HepG2 (cell line): Measurements from ENCODE around the gene TUT1. TPM values are rescaled to one million over a fixed set of nuclear protein-coding genes. Genes with fewer than 3 reads are reported as not detected.

ENCODE experiments used
- DMAP1 ChIP-seq: IDR thresholded peaks from 2 replicates; pipeline ENCODE4 v1.6.1; 2016
- MXD4 ChIP-seq: IDR thresholded peaks from 2 replicates; pipeline ENCODE4 v1.6.1; 2016; ENCODE audit warnings: mild to moderate bottlenecking, missing biosample characterization, missing genetic modification reagents
- RFXANK ChIP-seq: IDR thresholded peaks from 2 replicates; pipeline ENCODE4 v1.6.1; 2016
- SRY ChIP-seq: sonication (generic); formaldehyde crosslinking; IDR thresholded peaks from 2 replicates; pipeline ENCODE4 v1.8.0; 2022; ENCODE audit warnings: mild to moderate bottlenecking, missing genetic modification reagents
- TCF12 ChIP-seq, 2 experiments: fragments of 450-650 bp in 1 of 2; sonication (generic) in 1 of 2; formaldehyde crosslinking in 1 of 2; IDR thresholded peaks; 2 replicates each; pipeline versions ENCODE4 v1.6.1 to v1.8.0; 2017 to 2022; ENCODE audit warnings: antibody characterized with exemption in 1 of 2, mild to moderate bottlenecking in 1 of 2, missing genetic modification reagents in 1 of 2, moderate library complexity in 1 of 2
- XRCC5 ChIP-seq: fragments of 200-400 bp; formaldehyde crosslinking; optimal IDR thresholded peaks from 2 replicates; pipeline ENCODE3; 2017; ENCODE audit warnings: mild to moderate bottlenecking, low read length
- ZBTB38 ChIP-seq: sonication (generic); formaldehyde crosslinking; IDR thresholded peaks from 2 replicates; pipeline ENCODE4 v1.5.1; 2020; ENCODE audit warnings: mild to moderate bottlenecking, missing genetic modification reagents
- ZBTB8A ChIP-seq: sonication (generic); formaldehyde crosslinking; IDR thresholded peaks from 2 replicates; pipeline ENCODE4 v1.4.0; 2020; ENCODE audit warnings: mild to moderate bottlenecking, low read depth, missing genetic modification reagents, borderline replicate concordance
- ZIK1 ChIP-seq: sonication (generic); formaldehyde crosslinking; IDR thresholded peaks from 2 replicates; pipeline ENCODE4 v1.5.0; 2020; ENCODE audit warnings: mild to moderate bottlenecking, low read depth, missing genetic modification reagents, borderline replicate concordance
- ZMYM4 ChIP-seq: sonication (generic); formaldehyde crosslinking; IDR thresholded peaks from 2 replicates; pipeline ENCODE4 v1.8.1; 2023; ENCODE audit warnings: mild to moderate bottlenecking, missing genetic modification reagents
- ZNF225 ChIP-seq: sonication (generic); formaldehyde crosslinking; IDR thresholded peaks from 2 replicates; pipeline ENCODE4 v1.4.0; 2020; ENCODE audit warnings: mild to moderate bottlenecking, missing genetic modification reagents
- ZNF496 ChIP-seq: sonication (generic); formaldehyde crosslinking; IDR thresholded peaks from 2 replicates; pipeline ENCODE4 v1.8.1; 2023; ENCODE audit warnings: mild to moderate bottlenecking, moderate library complexity, missing genetic modification reagents; ENCODE audit not compliant: insufficient replicate concordance
- ZNF724P ChIP-seq: sonication (generic); formaldehyde crosslinking; IDR thresholded peaks from 2 replicates; pipeline ENCODE4 v1.8.0; 2022; ENCODE audit warnings: missing genetic modification reagents, borderline replicate concordance
- ZNF768 ChIP-seq: sonication (generic); formaldehyde crosslinking; IDR thresholded peaks from 2 replicates; pipeline ENCODE4 v1.4.0; 2020; ENCODE audit warnings: missing genetic modification reagents
- polyA plus RNA-seq, 8 experiments: library from polyadenylated mRNA; depleted of rRNA in 3 of 8; stranded (reverse) in 7 of 8; unstranded in 1 of 8; fragments of >200 nt; fragmentation: Illumina TruSeq in 4 of 8; extraction: Trizol in 4 of 8; gene quantifications; 2 replicates each; pipeline versions ENCODE4 v1.2.1 to v1.2.3, GENCODE V29; 2011 to 2016; ENCODE audit warnings: low read depth in 4 of 8, missing spikeins in 1 of 8, mixed read lengths in 1 of 8; ENCODE audit not compliant: insufficient read depth in 1 of 8
- total RNA-seq, 5 experiments: library from RNA; depleted of rRNA; stranded (reverse); fragments of >200 nt; fragmentation: Illumina TruSeq; extraction: Trizol; gene quantifications; 2 replicates each; pipeline ENCODE4 v1.2.3, GENCODE V29; 2016; ENCODE audit warnings: low read depth in 1 of 5
- TF ChIP-seq, protein P1 (sequence below), 2 experiments: sonication (generic) in 1 of 2; formaldehyde crosslinking in 1 of 2; IDR thresholded peaks; 2 replicates each; pipeline versions ENCODE4 v1.6.1 to v1.9.0; 2014 to 2022; ENCODE audit warnings: antibody characterized with exemption in 1 of 2, borderline replicate concordance in 1 of 2, inconsistent platforms in 1 of 2, low read depth in 1 of 2, missing genetic modification reagents in 1 of 2
- TF ChIP-seq, protein P2 (sequence below): sonication (generic); formaldehyde crosslinking; IDR thresholded peaks from 2 replicates; pipeline ENCODE4 v1.5.0; 2020; ENCODE audit warnings: mild to moderate bottlenecking, missing genetic modification reagents
- TF ChIP-seq, protein P3 (sequence below): sonication (generic); formaldehyde crosslinking; IDR thresholded peaks from 2 replicates; pipeline ENCODE4 v1.9.0; 2022; ENCODE audit warnings: missing genetic modification reagents, mild to moderate bottlenecking, borderline replicate concordance

Gene TUT1
- total and polyA plus RNA-seq, 2 of the 13 experiments (the other 11 are each of a cell fraction or from before 2014, with no cell fraction given) = 9.7 to 14.3 TPM

- TF ChIP-seq ZBTB8A (CRISPR knock-in tag) (no peak), ZBTB38 (CRISPR knock-in tag) (0 out of 2 replicates have a peak, but pooled peaks have one; percentile 32), ZNF496 (no peak), ZNF225 (CRISPR knock-in tag) (no peak), ZNF768 (CRISPR knock-in tag) (peak; percentile 38; the same call in 1 of the 2 replicates), ZNF724P (CRISPR knock-in tag) (no peak), TCF12 (IDR thresholded peaks at IDR 0.05) (no peak), TCF12 (CRISPR knock-in tag; IDR thresholded peaks at IDR 0.05) (0 out of 2 replicates have a peak, but pooled peaks have one; percentile 22), SRY (CRISPR knock-in tag) (no peak), XRCC5 (no peak), DMAP1 (CRISPR knock-in tag) (no peak), RFXANK (no peak), ZIK1 (CRISPR knock-in tag) (no peak), ZMYM4 (no peak), MXD4 (CRISPR knock-in tag) (no peak)
- TF ChIP-seq, protein P1, sequence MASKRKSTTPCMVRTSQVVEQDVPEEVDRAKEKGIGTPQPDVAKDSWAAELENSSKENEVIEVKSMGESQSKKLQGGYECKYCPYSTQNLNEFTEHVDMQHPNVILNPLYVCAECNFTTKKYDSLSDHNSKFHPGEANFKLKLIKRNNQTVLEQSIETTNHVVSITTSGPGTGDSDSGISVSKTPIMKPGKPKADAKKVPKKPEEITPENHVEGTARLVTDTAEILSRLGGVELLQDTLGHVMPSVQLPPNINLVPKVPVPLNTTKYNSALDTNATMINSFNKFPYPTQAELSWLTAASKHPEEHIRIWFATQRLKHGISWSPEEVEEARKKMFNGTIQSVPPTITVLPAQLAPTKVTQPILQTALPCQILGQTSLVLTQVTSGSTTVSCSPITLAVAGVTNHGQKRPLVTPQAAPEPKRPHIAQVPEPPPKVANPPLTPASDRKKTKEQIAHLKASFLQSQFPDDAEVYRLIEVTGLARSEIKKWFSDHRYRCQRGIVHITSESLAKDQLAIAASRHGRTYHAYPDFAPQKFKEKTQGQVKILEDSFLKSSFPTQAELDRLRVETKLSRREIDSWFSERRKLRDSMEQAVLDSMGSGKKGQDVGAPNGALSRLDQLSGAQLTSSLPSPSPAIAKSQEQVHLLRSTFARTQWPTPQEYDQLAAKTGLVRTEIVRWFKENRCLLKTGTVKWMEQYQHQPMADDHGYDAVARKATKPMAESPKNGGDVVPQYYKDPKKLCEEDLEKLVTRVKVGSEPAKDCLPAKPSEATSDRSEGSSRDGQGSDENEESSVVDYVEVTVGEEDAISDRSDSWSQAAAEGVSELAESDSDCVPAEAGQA (IDR thresholded peaks at IDR 0.05; ENCODE audit: low read depth) = no peak
- TF ChIP-seq, protein P1 (CRISPR knock-in tag; IDR thresholded peaks at IDR 0.05; ENCODE audit: borderline replicate concordance) = no peak
- TF ChIP-seq, protein P2, sequence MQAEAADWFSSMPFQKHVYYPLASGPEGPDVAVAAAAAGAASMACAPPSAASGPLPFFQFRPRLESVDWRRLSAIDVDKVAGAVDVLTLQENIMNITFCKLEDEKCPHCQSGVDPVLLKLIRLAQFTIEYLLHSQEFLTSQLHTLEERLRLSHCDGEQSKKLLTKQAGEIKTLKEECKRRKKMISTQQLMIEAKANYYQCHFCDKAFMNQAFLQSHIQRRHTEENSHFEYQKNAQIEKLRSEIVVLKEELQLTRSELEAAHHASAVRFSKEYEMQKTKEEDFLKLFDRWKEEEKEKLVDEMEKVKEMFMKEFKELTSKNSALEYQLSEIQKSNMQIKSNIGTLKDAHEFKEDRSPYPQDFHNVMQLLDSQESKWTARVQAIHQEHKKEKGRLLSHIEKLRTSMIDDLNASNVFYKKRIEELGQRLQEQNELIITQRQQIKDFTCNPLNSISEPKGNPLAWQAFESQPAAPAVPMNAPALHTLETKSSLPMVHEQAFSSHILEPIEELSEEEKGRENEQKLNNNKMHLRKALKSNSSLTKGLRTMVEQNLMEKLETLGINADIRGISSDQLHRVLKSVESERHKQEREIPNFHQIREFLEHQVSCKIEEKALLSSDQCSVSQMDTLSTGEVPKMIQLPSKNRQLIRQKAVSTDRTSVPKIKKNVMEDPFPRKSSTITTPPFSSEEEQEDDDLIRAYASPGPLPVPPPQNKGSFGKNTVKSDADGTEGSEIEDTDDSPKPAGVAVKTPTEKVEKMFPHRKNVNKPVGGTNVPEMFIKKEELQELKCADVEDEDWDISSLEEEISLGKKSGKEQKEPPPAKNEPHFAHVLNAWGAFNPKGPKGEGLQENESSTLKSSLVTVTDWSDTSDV (CRISPR knock-in tag) = 0 out of 2 replicates have a peak, but pooled peaks have one; percentile 22
- TF ChIP-seq, protein P3, sequence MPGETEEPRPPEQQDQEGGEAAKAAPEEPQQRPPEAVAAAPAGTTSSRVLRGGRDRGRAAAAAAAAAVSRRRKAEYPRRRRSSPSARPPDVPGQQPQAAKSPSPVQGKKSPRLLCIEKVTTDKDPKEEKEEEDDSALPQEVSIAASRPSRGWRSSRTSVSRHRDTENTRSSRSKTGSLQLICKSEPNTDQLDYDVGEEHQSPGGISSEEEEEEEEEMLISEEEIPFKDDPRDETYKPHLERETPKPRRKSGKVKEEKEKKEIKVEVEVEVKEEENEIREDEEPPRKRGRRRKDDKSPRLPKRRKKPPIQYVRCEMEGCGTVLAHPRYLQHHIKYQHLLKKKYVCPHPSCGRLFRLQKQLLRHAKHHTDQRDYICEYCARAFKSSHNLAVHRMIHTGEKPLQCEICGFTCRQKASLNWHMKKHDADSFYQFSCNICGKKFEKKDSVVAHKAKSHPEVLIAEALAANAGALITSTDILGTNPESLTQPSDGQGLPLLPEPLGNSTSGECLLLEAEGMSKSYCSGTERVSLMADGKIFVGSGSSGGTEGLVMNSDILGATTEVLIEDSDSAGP (CRISPR knock-in tag) = 0 out of 2 replicates have a peak, but pooled peaks have one; percentile 13
These were observed 19.7 kb upstream of the TUT1 start (continued) for GRCh38 chr11:62610814-62611704.
